Adrenal gland (tissue), 5 donors: ENCODE measurements around the gene VWA8.

ENCODE experiments used
- CTCF ChIP-seq, 6 experiments: fragments of 450-650 bp in 4 of 6; fragments of 200-600 bp in 2 of 6; sonication (generic) in 1 of 6; IDR thresholded peaks; 1 replicate in 5 of 6; 2 replicates in 1 of 6; pipeline versions ENCODE4 v1.5.1 to v1.8.0; 2016 to 2021; ENCODE audit warnings: antibody characterized with exemption in 6 of 6, mild to moderate bottlenecking in 2 of 6, moderate library complexity in 1 of 6
- POLR2A ChIP-seq, 2 donors: fragments of 450-650 bp; IDR thresholded peaks; one replicate each; pipeline ENCODE4 v1.6.1; 2017; ENCODE audit warnings: antibody characterized with exemption in 2 of 2, mild to moderate bottlenecking in 2 of 2, moderate library complexity in 1 of 2
- donor health status: DM: no; HTN: no; CAD: no.

GRCh38 chr13:41613984-41614661 lies 346.8 kb downstream of the VWA8 start:
- no peak for TF ChIP-seq CTCF (IDR thresholded peaks at IDR 0.05)
- TF ChIP-seq POLR2A (IDR thresholded peaks at IDR 0.05) = no peak
